Osteocyte (in vitro differentiated cells): ENCODE measurements around the gene PPP2R5E. TPM values are rescaled to one million over a fixed set of nuclear protein-coding genes. Genes with fewer than 3 reads are reported as not detected.
A peak's percentile ranks its signal among the peaks of the same experiment; 100 is the strongest.

ENCODE experiments used
- DNase-seq: peaks from one replicate; pipeline ENCODE4 v3.0.0; 2021; ENCODE audit warnings: mixed read lengths; ENCODE audit not compliant: unreplicated experiment; ENCODE audit errors: extremely low spot score
- H3K27ac Mint-ChIP-seq: one replicate; pipeline ENCODE4 v1.8.0; 2021; ENCODE audit warnings: mild to moderate bottlenecking, mixed read lengths; ENCODE audit not compliant: unreplicated experiment
- H3K27me3 Mint-ChIP-seq: one replicate; pipeline ENCODE4 v1.8.0; 2021; ENCODE audit warnings: mixed read lengths; ENCODE audit not compliant: unreplicated experiment
- H3K36me3 Mint-ChIP-seq: one replicate; pipeline ENCODE4 v1.8.0; 2021; ENCODE audit warnings: mixed read lengths; ENCODE audit not compliant: unreplicated experiment
- H3K4me1 Mint-ChIP-seq: one replicate; pipeline ENCODE4 v1.8.0; 2021; ENCODE audit warnings: mixed read lengths; ENCODE audit not compliant: unreplicated experiment
- H3K4me3 Mint-ChIP-seq: one replicate; pipeline ENCODE4 v1.8.0; 2021; ENCODE audit warnings: mild to moderate bottlenecking, moderate library complexity, mixed read lengths; ENCODE audit not compliant: unreplicated experiment
- H3K9me3 Mint-ChIP-seq: one replicate; pipeline ENCODE4 v1.8.0; 2021; ENCODE audit warnings: mixed read lengths; ENCODE audit not compliant: unreplicated experiment
- CTCF ChIP-seq: fragments of 200-600 bp; sonication (generic); IDR thresholded peaks from 2 replicates; pipeline ENCODE4 v1.5.0; 2021; ENCODE audit warnings: antibody characterized with exemption, mild to moderate bottlenecking, moderate library complexity
- total RNA-seq: library from RNA; stranded (reverse); gene quantifications from 2 replicates; pipeline ENCODE4 v1.2.1, GENCODE V29; 2021

PPP2R5E gene
- total RNA-seq, 1 donor from 2014 or later: 43.3 TPM

DNA sequence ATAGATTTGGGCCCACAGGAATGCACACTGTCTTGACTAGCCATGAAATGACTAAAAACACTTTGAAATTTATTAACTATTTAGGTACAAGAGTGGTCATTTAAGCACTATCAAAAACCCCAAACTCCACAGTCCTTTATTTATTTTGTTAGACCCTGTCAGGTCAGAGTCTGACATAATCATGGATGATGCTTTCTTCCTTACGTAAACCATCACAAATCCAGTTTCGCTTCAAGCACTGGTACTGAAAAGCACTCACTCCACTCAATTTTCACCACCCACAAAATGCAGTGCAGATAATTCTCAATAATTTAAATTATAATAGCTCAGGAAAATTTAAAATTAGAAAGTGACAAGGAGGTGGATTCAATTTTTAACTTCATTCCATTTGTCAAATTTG lies 25.8 kb downstream of the PPP2R5E start:
- Mint-ChIP-seq H3K27ac (no peak overlapping the region), H3K27me3 (no peaks in the 10 kb centered on the region), H3K4me1 (peaks cover 29% of the 10 kb centered on the region), H3K36me3 (peaks cover 5% of the 10 kb centered on the region), H3K4me3 (no peak overlapping the region), H3K9me3 (no peaks in the 10 kb centered on the region)
- TF ChIP-seq CTCF: no peak
- DNase-seq: no peak

- Mint-ChIP-seq H3K36me3 (peaks cover 5% of the 10 kb centered on the region), H3K4me3 (no peak overlapping the region), H3K9me3 (no peaks in the 10 kb centered on the region), H3K27ac (no peak overlapping the region), H3K4me1 (peaks cover 33% of the 10 kb centered on the region), H3K27me3 (no peaks in the 10 kb centered on the region)
- no peak for DNase-seq
- TF ChIP-seq CTCF: no peak
Observed at GRCh38 chr14:63515240-63515639, 27.9 kb downstream of the PPP2R5E start.

GRCh38 chr14:63513756-63514155 lies 29.4 kb downstream of the PPP2R5E start:
- Mint-ChIP-seq H3K4me1 (peaks cover 35% of the 10 kb centered on the region), H3K27me3 (no peaks in the 10 kb centered on the region), H3K27ac (no peak overlapping the region), H3K36me3 (peaks cover 4% of the 10 kb centered on the region), H3K9me3 (no peaks in the 10 kb centered on the region), H3K4me3 (no peak overlapping the region)
- TF ChIP-seq CTCF: no peak
- DNase-seq: no peak

- H3K27me3 Mint-ChIP-seq: no peaks in the 10 kb centered on the region
- no peak for TF ChIP-seq CTCF
- DNase-seq: no peak
- H3K9me3 Mint-ChIP-seq: no peaks in the 10 kb centered on the region
- H3K36me3 Mint-ChIP-seq: peaks cover 7% of the 10 kb centered on the region
- peaks cover 35% of the 10 kb centered on the region for H3K4me1 Mint-ChIP-seq
- no peak overlapping the region for H3K27ac Mint-ChIP-seq
- no peak overlapping the region for H3K4me3 Mint-ChIP-seq
Observed at GRCh38 chr14:63512861-63513260, 30.3 kb downstream of the PPP2R5E start.

DNA sequence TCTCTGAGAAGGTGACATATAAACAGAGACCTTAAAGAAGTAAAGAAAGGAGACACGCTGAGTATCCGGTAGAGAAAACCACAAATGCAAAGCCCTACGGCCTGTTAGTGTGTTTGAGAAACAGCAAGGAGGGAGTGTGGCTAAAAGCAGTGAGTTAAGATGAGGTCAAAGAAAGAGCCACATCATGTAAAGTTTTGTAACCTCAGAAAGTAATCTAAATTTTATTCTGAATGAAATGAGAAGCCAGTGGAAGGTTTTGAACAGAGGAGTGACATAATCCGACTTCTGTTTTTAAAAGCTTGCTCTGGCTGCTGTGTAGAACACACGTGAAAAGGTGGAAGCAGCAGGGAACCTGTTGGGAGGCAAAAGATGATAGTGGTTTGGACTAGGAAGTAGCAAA lies 32.6 kb downstream of the PPP2R5E start:
- Mint-ChIP-seq H3K36me3 (peaks cover 7% of the 10 kb centered on the region), H3K4me3 (no peak overlapping the region), H3K27me3 (no peaks in the 10 kb centered on the region), H3K4me1 (peaks cover 27% of the 10 kb centered on the region), H3K9me3 (no peaks in the 10 kb centered on the region), H3K27ac (peak overlapping the region; percentile 47)
- no peak for TF ChIP-seq CTCF
- no peak for DNase-seq
